H9 (cell line): ENCODE results near the gene TMED10. TPM values are rescaled to one million over a fixed set of nuclear protein-coding genes. Genes with fewer than 3 reads are reported as not detected.

ENCODE experiments used
- DNase-seq: peaks from one replicate; pipeline ENCODE4 v3.0.0-alpha.2; 2017
- H2AFZ ChIP-seq: one replicate; pipeline ENCODE4 v1.6.1; 2013; ENCODE audit warnings: mild to moderate bottlenecking, low read length, control low read depth, moderate library complexity
- H2AK5ac ChIP-seq: 2 replicates; pipeline ENCODE4 v1.6.1; 2013; ENCODE audit warnings: low read length, control low read depth, mixed read lengths; ENCODE audit not compliant: insufficient read length
- H2BK120ac ChIP-seq: one replicate; pipeline ENCODE4 v1.6.1; 2013; ENCODE audit warnings: low read depth, mild to moderate bottlenecking, low read length, control low read depth, inconsistent platforms; ENCODE audit not compliant: poor library complexity, severe bottlenecking
- H2BK12ac ChIP-seq: 2 replicates; pipeline ENCODE4 v1.6.1; 2013; ENCODE audit warnings: low read length, control low read depth, mixed read lengths, low read depth; ENCODE audit not compliant: insufficient read length
- H2BK15ac ChIP-seq: 2 replicates; pipeline ENCODE4 v1.6.1; 2013; ENCODE audit warnings: low read depth, low read length, control low read depth
- H2BK20ac ChIP-seq: one replicate; pipeline ENCODE4 v1.6.1; 2013; ENCODE audit warnings: low read depth, mild to moderate bottlenecking, low read length, control low read depth, inconsistent platforms; ENCODE audit not compliant: poor library complexity, severe bottlenecking
- H2BK5ac ChIP-seq: 2 replicates; pipeline ENCODE4 v1.6.1; 2013; ENCODE audit warnings: low read length, control low read depth, mixed read lengths; ENCODE audit not compliant: insufficient read length
- H3K14ac ChIP-seq: 2 replicates; pipeline ENCODE4 v1.6.1; 2013; ENCODE audit warnings: low read length, control low read depth; ENCODE audit not compliant: insufficient read depth
- H3K18ac ChIP-seq: 2 replicates; pipeline ENCODE4 v1.6.1; 2013; ENCODE audit warnings: low read depth, mild to moderate bottlenecking, mixed read lengths, low read length, control low read depth; ENCODE audit not compliant: insufficient read length
- H3K23ac ChIP-seq: 2 replicates; pipeline ENCODE4 v1.6.1; 2013; ENCODE audit warnings: low read length, control low read depth, mixed read lengths, low read depth; ENCODE audit not compliant: insufficient read length
- H3K23me2 ChIP-seq: 2 replicates; pipeline ENCODE4 v1.6.1; 2013; ENCODE audit warnings: low read depth, mild to moderate bottlenecking, mixed read lengths, low read length, control low read depth; ENCODE audit not compliant: insufficient read length, poor library complexity, severe bottlenecking
- H3K27ac ChIP-seq: 2 replicates; pipeline ENCODE4 v1.5.1; 2013; ENCODE audit warnings: low read length, control low read depth, mixed read lengths, low read depth; ENCODE audit not compliant: insufficient read length
- H3K27me3 ChIP-seq: 2 replicates; pipeline ENCODE4 v1.6.1; 2013; ENCODE audit warnings: low read length, control low read depth, inconsistent platforms; ENCODE audit not compliant: insufficient read depth
- H3K4ac ChIP-seq: 2 replicates; pipeline ENCODE4 v1.6.1; 2013; ENCODE audit warnings: low read depth, mild to moderate bottlenecking, control low read depth, inconsistent platforms, low read length, moderate library complexity
- H3K4me1 ChIP-seq: 2 replicates; pipeline ENCODE4 v1.6.1; 2013; ENCODE audit warnings: low read length, control low read depth, inconsistent platforms; ENCODE audit not compliant: insufficient read depth
- H3K4me2 ChIP-seq: 2 replicates; pipeline ENCODE4 v1.6.1; 2013; ENCODE audit warnings: low read length, control low read depth, mixed read lengths; ENCODE audit not compliant: insufficient read length, insufficient read depth
- H3K56ac ChIP-seq: 2 replicates; pipeline ENCODE4 v1.6.1; 2013; ENCODE audit warnings: low read depth, mild to moderate bottlenecking, mixed read lengths, low read length, control low read depth; ENCODE audit not compliant: insufficient read length
- H3K79me1 ChIP-seq: 2 replicates; pipeline ENCODE4 v1.6.1; 2013; ENCODE audit warnings: low read depth, mild to moderate bottlenecking, moderate library complexity, low read length, control low read depth, inconsistent platforms; ENCODE audit not compliant: insufficient read depth, poor library complexity, severe bottlenecking
- H3K79me2 ChIP-seq: 2 replicates; pipeline ENCODE4 v1.6.1; 2013; ENCODE audit warnings: low read length, control low read depth, inconsistent platforms; ENCODE audit not compliant: insufficient read depth
- H3K9ac ChIP-seq: 2 replicates; pipeline ENCODE4 v1.6.1; 2013; ENCODE audit warnings: low read length, control low read depth, mixed read lengths; ENCODE audit not compliant: insufficient read length; ENCODE audit errors: extremely low read depth
- H3K9me3 ChIP-seq: one replicate; pipeline ENCODE4 v1.6.1; 2013; ENCODE audit warnings: low read depth, low read length, inconsistent platforms; ENCODE audit not compliant: control insufficient read depth
- H3T11ph ChIP-seq: one replicate; pipeline ENCODE4 v1.6.1; 2013; ENCODE audit warnings: mild to moderate bottlenecking, low read length, control low read depth, inconsistent platforms
- H4K20me1 ChIP-seq: one replicate; pipeline ENCODE4 v1.6.1; 2013; ENCODE audit not compliant: control insufficient read depth, insufficient read length, insufficient read depth
- H4K5ac ChIP-seq: 2 replicates; pipeline ENCODE4 v1.6.1; 2013; ENCODE audit warnings: low read depth, mild to moderate bottlenecking, mixed read lengths, low read length, control low read depth; ENCODE audit not compliant: insufficient read length
- H4K8ac ChIP-seq: replicated peaks from 2 replicates; pipeline ENCODE4 v1.6.1; 2013; ENCODE audit warnings: low read length, control low read depth, mixed read lengths, low read depth; ENCODE audit not compliant: insufficient read length
- H4K91ac ChIP-seq: 2 replicates; pipeline ENCODE4 v1.6.1; 2013; ENCODE audit warnings: low read depth, mild to moderate bottlenecking, moderate library complexity, mixed read lengths, low read length, control low read depth; ENCODE audit not compliant: insufficient read length
- H3K27ac Mint-ChIP-seq, 3 experiments: 2 replicates in 2 of 3; 3 replicates in 1 of 3; pipeline ENCODE4 v1.8.0; 2020 to 2021; ENCODE audit warnings: mixed read lengths in 3 of 3, mild to moderate bottlenecking in 1 of 3, moderate library complexity in 1 of 3
- H3K27me3 Mint-ChIP-seq: 2 replicates; pipeline ENCODE4 v1.8.0; 2021; ENCODE audit warnings: low read depth, mild to moderate bottlenecking, moderate library complexity, mixed read lengths
- H3K36me3 Mint-ChIP-seq, 3 experiments: 2 replicates in 2 of 3; 3 replicates in 1 of 3; pipeline ENCODE4 v1.8.0; 2020 to 2021; ENCODE audit warnings: low read depth in 3 of 3, mixed read lengths in 3 of 3; ENCODE audit not compliant: insufficient read depth in 1 of 3
- H3K4me1 Mint-ChIP-seq, 2 experiments: 2 replicates each; pipeline ENCODE4 v1.8.0; 2020; ENCODE audit warnings: mixed read lengths in 2 of 2
- H3K4me3 Mint-ChIP-seq, 2 experiments: 2 replicates in 1 of 2; 3 replicates in 1 of 2; pipeline ENCODE4 v1.8.0; 2020 to 2021; ENCODE audit warnings: mild to moderate bottlenecking in 2 of 2, mixed read lengths in 2 of 2, moderate library complexity in 1 of 2
- H3K9me3 Mint-ChIP-seq, 2 experiments: 2 replicates in 1 of 2; 3 replicates in 1 of 2; pipeline ENCODE4 v1.8.0; 2020; ENCODE audit warnings: mild to moderate bottlenecking in 2 of 2, mixed read lengths in 2 of 2, moderate library complexity in 1 of 2
- CTCF ChIP-seq: fragments of 200-600 bp; sonication (generic); conservative IDR thresholded peaks from 3 replicates; pipeline ENCODE4 v1.8.0; 2021; ENCODE audit warnings: antibody characterized with exemption, mild to moderate bottlenecking
- WGBS: extraction: QIAGEN DNeasy Blood & Tissue Kit; methylation state at CpG from one replicate; pipeline ENCODE4 v1.1.7; 2013; ENCODE audit warnings: missing lambda C conversion rate, low lambda C conversion rate, mixed read lengths; ENCODE audit not compliant: insufficient read length; ENCODE audit errors: extremely low coverage; 5-methylcytosine and 5-hydroxymethylcytosine counted together
- total RNA-seq: library from RNA; stranded (reverse); gene quantifications from 2 replicates; pipeline ENCODE4 v1.2.1, GENCODE V29; 2021

TMED10 gene
- total RNA-seq, 1 experiment from 2014 or later: 176 TPM

GRCh38 chr14:75181293-75182062 is 5.1 kb upstream of the TMED10 start:
- DNase-seq: no peak
- H2BK15ac ChIP-seq: no peak overlapping the region
- H3K14ac ChIP-seq: no peak overlapping the region
- H3K18ac ChIP-seq: no peak overlapping the region
- H3K56ac ChIP-seq: no peak overlapping the region
- no peak overlapping the region for H3K4ac ChIP-seq
- no peak overlapping the region for H4K91ac ChIP-seq
- Mint-ChIP-seq H3K4me1 (peaks cover 3 to 8% of the 10 kb centered on the region in 2 experiments; a peak in 2 of 4 replicates), H3K36me3 (no peaks in the 10 kb centered on the region), H3K27ac (no peak overlapping the region), H3K4me3 (no peak overlapping the region; a peak in 1 of 5 replicates), H3K27me3 (no peaks in the 10 kb centered on the region), H3K9me3 (no peaks in the 10 kb centered on the region)
- no peak overlapping the region for H4K8ac ChIP-seq
- no peak overlapping the region for H4K5ac ChIP-seq
- H3K79me2 ChIP-seq: no peaks in the 10 kb centered on the region
- H3K9ac ChIP-seq: no peak overlapping the region
- H3K4me1 ChIP-seq: no peaks in the 10 kb centered on the region
- H2BK12ac ChIP-seq: no peak overlapping the region
- no peak overlapping the region for H3K4me2 ChIP-seq
- no peak overlapping the region for H2AK5ac ChIP-seq
- no peaks in the 10 kb centered on the region for H3K79me1 ChIP-seq
- no peak overlapping the region for H3K27ac ChIP-seq
- no CpG with 5 or more reads among the region's 1 CpG for WGBS
- H3T11ph ChIP-seq: no peak overlapping the region
- H3K23ac ChIP-seq: no peak overlapping the region
- TF ChIP-seq CTCF: no peak
- H2BK20ac ChIP-seq: no peak overlapping the region
- H4K20me1 ChIP-seq: no peaks in the 10 kb centered on the region
- no peak overlapping the region for H2BK120ac ChIP-seq
- H2AFZ ChIP-seq: no peak overlapping the region
- H3K27me3 ChIP-seq: no peaks in the 10 kb centered on the region
- no peaks in the 10 kb centered on the region for H3K23me2 ChIP-seq
- H3K9me3 ChIP-seq: no peaks in the 10 kb centered on the region
- no peak overlapping the region for H2BK5ac ChIP-seq
